HG02759 (cell line): Measurements from ENCODE around the gene PSG5.
"Not testable (repeated sequence)": the region's sequence is repeated elsewhere in the genome, so short reads cannot be mapped to it uniquely, and the experiment has no call there.

Experiments
- ATAC-seq: cut with Tn5 transposase; IDR thresholded peaks from one replicate; pipeline ENCODE4 v1.9.1; 2021; ENCODE audit warnings: mild to moderate bottlenecking, moderate library complexity; ENCODE audit not compliant: unreplicated experiment

Gene PSG5

DNA sequence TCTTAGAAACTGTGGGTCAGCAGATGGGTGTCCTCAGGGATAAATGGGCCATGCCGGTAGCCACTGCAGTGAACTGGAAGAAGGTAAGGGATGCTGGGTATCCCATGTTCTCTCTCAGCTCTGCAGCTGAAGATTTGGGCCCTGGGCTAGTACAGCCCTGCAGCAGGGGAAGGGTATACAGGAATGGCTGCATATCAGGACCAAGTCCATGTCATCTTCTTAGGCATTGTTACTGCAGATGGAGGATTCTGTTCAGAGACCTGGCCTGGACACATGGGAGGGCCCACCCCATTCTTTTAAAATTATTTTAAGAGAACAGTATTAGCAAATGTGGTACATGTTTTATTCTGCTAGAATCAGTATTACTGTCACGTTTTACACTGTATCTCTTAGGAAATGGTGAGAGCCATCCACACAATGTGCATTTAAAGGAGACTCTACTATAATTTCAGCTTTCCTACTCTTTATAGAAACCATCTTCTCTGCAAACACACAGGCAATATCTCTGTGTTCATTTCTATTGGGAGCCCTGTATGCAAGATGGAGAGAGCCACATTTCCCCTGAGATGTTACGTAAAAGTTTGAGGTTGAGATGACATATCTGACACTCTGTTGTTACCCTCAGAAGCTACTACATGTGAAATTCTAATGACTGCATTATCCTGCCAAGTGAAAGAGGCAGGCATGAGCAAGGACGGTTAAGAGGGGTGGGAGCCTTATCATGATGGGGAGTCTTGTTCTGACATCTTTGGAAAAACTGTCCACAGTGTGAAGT is 6.2 kb upstream of the PSG5 start:
- not testable (repeated sequence) for ATAC-seq

DNA sequence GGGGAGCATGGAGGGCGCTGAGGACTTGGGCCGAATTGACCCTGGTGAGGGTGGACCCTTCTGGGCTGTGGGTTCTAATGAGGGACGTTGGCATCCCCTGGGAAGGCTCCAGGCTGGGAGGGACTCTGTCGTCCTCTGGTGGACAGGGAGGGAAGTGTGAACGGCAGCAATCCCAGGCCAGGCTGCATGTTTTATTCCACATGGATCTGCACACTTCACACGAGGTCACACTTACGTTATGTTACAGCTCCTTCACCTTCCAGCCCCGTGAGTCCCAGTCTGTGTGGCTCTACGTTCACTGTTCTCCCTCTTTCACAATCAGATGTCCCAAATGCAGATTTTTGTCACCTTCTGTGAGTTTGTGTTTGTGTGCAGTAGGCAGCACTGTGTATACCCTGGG is 1.8 kb upstream of the PSG5 start:
- not testable (repeated sequence) for ATAC-seq

DNA sequence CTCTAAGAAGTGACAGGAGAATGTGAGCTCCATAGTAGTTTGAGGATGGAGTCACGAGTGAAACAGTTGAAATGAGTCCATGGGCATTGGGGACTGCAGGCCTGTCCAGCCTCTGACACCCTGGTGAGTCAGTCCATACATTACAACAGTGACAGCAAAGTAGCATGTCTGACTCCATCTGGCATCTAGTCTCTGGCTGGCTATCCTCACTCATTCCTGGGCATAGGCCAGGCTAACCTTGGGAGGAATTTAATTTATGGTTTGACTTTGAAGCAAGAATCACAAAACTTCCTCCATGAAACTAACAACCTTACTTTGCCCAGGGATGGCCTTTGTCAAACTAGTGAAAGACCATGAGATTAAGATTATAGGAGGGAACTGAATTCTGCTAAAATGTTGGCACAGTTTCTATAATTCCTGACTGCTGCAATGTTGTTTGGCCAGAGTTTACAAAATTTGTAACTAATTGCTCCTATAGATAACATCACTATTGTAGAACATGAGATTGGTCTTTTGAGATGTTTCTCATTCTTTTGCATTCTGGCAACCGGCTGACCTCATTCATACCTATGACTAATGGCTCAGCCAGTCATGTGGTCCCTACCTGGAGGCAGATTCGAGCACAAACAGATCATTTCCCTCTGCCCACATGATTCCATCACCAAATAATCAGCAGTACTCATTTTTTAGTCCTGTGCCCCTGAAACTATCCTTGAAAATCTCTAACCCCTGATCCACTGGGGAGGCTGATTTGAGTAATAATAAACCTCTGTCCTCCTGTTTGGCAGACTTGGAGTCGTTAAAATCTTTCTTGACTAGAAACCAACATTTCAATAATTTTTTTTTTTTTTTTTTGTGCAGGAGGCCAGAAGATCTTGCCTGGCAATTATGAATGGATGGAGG is 4.2 kb downstream of the PSG5 start:
- ATAC-seq, result not testable (repeated sequence)

DNA sequence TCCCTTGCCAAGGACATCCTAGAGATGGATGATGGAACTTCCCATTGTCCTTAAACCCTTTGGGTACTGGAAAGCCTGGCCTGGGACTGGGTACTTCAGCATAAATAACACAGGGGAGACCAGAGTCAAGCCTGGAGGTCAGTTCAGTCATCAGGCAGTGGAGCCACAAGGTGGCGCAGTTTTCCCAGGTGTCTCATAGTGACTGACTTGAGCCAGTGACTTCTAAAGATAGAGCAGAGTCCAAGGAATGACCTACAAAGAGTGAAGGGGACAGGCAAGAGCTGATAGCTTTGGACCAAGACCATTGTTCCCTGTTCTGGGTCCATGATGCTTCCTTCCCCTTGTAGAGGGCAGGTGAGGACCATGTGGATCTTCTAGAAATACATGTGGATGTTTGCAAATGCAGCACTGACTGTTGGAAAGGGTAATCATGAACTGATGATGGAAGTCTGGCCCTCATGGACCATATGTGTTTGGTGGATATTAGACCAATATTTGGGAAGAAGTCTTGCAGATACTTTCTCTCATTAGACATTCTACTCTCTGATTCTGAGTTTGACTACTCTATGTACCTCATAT is 6.7 kb downstream of the PSG5 start:
- not testable (repeated sequence) for ATAC-seq

DNA sequence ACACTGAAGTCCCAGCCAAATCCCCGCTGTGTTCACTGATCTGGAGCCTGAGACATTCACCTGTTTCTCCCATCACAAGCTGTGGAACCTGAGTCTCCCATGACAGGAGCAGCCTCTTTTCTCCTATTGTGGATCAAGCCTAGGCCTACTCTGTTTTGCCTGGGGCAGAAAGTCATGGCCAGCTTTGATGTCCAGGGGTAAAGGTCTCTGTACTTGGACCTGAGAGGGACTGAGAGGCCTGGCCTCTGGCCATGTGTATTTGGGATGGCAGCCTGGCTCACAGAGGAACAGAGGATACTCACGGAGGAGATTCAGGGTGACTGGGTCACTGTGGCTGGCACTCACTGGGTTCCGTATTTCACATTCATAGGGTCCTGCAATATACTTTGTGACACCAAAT is 7.8 kb downstream of the PSG5 start:
- ATAC-seq, result not testable (repeated sequence)

DNA sequence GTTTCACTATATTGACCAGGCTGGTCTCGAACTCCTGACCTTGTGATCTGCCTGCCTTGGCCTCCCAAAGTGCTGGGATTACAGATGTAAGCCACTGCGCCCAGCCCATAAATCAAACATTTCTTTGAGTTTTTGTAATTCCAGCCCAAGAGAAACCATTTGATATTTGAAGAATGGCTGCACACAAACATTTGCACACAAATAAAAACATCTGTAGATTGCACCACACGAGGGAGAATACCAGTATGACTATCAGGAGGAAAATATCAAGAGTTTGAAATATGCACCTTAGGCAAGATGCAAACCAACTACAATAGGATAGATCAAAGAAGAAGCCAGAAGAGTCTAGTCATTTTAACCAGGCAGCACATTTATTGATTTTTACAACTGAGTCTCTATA is 20.4 kb downstream of the PSG5 start:
- not testable (repeated sequence) for ATAC-seq

DNA sequence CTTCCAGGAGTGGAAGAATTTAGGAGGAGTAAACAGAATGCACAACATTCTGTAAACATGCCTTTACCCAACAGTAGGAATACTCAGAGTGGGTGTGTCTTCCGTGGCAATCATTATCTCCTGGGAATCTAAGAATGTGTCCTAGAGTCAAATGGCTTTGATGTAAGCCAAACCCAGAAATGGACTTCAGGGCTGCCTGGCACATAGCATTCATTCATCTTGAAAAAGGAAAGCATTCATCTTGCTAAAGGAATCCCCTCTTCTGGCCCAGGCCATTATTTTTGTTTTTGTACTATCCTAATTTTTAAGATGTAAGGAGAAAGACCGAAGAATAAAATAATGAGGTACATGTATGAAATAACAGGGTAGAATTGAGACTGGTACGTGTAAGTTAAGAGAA is 23.2 kb downstream of the PSG5 start:
- ATAC-seq, result not testable (repeated sequence)

DNA sequence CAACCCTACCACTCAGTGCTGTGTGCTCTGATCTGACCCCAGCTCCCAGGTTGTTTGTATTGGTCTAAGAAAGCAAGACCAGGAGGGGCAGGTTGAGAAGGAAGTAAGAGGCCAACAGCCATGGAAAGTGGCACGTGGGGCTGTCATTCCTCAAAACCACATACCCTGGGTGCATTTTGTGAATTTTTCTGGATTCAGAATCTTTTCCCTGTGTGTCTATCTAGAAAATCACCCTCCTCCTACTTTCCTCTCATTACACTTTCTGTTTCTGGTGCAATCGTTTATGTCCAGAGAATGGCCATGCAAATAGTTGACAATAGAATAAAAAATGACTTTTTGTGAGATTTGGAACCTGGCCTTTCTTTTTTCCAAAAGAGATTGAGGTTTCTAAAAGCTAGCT is 24.1 kb downstream of the PSG5 start:
- ATAC-seq, result not testable (repeated sequence)

DNA sequence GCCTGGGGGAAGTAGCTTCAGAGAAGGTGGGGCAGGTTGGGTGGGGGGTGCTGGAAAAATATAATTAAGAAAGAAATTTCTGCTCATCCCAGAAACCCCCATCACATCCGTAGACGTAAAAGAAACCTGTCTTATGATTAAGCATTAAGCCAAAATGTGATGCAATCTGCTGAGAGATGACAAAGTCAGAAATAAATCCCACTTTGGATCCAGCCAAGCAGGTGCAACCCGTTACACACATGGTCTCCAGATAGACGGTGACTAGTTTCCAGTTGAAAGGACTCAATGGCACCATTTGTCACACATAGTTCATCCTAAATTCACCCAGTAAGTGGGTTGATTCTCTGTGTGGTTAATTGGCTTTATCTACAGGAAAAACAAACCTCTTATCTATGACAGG is 34.1 kb downstream of the PSG5 start:
- ATAC-seq, result no peak

DNA sequence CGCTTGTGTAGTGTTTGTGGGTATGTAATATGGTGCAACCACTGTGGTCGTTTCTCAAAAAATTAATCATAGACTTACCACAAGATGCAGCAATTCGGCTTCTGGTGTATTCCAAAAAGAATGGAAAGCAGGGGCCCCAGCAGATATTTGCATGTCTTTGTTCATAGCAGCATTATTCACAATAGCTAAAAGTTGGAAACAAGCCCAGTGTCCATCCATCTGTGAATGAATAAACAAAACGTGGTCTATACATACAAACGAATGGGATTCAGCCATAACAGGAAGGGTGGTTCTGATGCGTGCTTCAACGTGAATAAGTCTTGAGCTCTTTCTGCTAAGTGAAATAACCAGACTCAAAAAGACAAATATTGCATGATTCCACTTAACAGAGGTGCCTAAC is 36.5 kb downstream of the PSG5 start:
- ATAC-seq, result not testable (repeated sequence)

DNA sequence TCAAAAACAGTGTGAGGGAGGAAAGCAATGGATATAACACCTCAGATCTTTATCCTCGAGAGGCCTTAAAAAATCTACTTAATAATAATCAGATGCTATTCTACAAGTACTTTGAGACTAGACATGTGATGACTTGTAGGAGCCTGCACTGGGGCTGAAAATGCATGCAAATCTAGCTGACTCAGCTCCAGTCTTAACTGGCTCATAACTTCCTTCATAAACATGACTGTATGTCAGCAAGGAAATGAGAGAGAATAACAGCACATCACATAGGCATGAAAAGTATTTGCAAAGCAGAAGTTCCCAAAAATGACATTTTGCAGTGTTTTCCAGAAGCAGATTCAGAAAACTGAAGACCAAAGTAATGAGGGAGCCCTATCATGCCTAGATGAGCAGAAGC is 38.1 kb downstream of the PSG5 start:
- no peak for ATAC-seq

DNA sequence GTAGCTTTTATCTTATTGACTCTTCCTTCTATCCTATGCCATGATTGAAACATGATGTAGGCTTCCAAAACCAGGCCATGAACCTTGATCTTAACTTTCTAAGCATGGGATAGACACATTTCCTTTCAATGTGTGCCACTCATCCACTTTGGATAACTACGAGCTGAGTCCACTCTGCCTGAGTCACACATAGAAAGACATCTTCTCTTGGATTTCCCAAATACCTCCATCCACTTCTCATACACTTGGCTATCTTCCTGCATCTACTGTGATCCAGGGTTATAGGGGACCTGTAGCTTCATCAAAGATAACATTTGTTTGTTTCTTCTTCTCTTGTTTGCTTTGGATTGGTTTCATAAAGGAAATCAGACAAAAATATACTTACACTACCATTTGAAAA is 44.6 kb downstream of the PSG5 start:
- not testable (repeated sequence) for ATAC-seq

DNA sequence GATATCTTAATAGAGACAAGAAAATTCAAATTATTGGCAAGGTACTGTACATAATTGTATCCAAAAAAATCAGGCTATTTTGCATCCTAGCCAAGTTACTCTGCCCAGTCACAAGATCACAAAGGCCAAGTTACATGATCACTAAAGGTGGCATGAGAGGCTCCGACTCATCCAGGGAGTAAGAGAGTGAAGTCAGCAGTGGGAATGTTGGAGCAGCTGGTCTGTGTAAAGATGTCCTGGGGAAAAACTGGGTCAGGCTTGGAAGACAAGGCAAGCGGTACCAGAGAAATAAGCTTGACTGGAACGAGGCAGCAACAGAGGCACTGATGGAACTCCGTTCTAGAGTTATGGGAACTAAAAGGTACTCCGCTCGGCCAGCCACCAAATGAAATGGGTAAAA is 53.6 kb downstream of the PSG5 start:
- ATAC-seq, result no peak

DNA sequence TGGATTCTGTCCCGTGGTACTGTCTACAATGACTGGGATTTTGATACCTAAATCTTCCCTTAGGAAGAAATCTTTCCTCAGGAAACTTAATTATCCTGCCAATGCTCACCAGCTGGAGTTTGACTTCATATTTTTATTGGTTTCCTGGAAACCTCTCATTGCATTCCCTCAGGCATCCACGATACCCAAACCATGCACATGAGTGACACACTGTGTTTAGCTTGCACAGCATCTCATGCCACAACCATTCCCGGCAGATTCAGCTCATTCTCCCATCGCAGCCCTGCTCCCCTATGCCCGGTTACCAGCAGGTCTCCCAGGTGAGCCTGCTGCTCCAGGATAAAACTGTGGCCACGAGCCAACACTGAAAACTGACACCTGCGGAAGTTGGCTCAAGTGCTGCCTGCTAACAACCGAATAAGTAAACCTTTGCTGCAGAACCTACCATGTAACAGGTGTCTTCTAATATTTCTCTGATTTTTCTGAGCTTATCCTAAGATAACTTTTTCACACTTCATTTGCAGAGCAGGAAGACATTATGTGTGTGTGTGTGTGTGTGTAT is 55.0 kb downstream of the PSG5 start:
- ATAC-seq, result not testable (repeated sequence)

DNA sequence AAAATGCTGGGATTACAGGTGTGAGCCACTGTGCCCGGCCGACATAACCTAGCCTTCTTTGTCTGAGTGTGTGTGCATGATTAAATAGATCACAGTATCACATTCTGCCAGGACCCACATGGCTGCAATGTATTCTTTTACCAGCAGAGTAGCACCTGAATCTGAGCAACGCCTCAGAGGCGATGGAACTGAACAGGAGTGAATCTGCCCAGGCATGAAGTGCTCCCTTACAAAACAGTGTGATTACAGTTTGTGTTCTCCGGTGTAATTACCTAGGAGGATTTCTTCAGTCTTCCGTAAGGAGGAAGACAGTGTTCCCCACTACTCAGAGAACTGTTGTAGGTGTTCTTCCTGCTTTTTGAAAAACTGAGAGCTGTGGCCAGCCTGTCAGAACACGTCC is 57.1 kb downstream of the PSG5 start:
- not testable (repeated sequence) for ATAC-seq

DNA sequence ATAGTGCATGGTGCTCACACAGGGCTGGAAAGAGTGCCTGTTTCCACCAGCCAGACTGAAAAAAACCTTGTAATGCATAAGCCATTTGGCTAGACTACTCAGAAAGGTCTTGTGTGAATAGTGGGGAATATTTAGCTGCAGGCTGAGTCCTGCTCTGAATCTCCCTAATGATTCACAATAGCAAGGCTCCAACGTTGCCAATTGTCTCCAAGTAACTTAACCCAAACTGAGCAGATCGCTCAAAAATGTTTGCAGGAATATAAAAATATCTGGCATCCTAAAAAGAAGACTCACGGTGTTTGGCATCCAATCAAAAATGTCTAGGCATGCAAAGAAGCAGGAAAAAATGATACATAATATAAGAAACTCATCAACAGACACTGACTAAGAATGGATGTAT is 59.0 kb downstream of the PSG5 start:
- not testable (repeated sequence) for ATAC-seq

DNA sequence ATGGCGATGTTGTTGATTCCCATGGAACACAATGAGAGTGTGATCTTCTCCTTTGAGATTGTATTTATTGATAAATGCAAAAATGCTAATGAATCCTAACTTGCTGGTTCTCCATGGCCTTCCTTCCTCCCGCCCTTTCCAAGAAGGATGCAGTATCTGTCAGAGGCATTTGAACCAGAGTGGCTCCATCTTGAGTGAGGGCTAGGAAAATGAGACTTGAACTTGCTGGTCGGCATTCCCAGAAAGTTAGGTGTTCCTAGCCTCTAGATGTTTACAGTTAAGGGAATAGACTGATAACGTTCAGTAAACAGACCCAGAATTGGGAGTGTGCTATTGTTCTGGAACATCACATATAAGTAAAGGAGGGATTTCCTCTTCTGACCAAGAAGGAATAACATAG is 59.6 kb downstream of the PSG5 start:
- no peak for ATAC-seq

DNA sequence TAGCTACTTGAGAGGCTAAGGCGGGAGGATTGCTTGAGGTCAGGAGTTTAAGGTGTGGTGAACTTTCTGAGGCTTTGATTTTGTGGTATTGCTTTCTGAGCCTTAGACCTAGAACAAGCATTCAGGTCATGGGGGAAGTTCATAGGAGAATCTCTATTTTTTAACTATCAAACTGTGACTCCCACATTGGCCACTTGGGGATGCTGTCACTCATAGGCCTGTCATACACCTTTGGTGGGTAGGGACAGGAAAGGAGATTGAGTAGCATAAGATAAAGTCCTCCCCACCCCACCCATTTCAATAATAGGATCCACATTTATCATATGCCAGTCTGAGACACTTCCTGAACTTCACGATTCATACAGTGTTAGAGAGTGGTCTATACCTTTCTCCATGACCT is 62.0 kb downstream of the PSG5 start:
- ATAC-seq, result no peak

DNA sequence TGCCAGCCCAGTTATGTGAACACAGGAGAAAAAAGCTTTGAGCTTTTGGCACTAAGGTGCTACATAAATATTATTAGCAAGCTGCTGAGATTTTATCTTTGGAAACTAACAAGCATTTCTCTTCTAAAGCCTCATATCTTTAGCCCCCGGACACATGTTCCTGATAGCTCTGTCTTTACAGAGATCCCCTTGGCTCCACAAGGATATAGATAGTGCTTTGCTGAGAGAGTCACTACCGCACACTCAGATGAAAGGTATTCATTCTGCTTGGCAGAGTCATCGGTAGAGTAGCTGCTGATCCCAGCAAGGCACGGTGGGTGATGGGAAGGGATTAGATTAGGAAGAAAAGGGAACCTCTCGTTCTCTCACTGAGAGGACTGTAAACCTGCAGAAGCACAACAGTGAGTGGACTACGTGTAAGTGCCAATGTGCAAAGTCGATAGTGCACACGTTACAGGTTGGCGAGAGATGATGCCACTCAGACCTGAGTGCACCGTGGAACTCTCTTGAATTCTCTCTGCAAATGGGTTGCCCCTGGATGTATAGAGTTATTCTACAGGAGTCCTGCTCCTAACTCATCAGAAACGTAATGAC is 65.8 kb downstream of the PSG5 start:
- not testable (repeated sequence) for ATAC-seq

DNA sequence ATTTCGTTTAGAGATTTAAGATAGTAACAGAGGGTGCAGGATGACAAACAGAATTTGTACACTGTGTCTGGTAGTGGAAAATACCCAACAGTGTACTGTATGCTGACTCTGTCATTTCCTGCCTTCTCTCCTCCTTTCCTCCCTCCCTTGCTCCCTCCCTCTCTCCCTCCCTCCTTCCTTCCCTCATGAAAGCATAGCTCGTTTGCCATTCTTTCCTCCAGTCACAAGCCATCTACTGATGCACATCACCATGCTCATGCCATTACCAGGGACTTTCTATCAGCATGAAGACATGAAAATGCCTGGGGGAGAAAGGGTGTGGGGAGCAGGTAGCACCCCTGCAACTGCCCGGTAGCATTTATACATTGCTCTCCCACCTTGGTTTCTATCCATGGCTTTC is 66.8 kb downstream of the PSG5 start:
- not testable (repeated sequence) for ATAC-seq
